Measurements from ENCODE around the gene C3. TPM values are rescaled to one million over a fixed set of nuclear protein-coding genes. Genes with fewer than 3 reads are reported as not detected.

C3 gene
- total and polyA plus RNA-seq, 2 of the 13 experiments (the other 11 are each of a cell fraction or from before 2014, with no cell fraction given) = 1,455 to 6,272 TPM

DNA sequence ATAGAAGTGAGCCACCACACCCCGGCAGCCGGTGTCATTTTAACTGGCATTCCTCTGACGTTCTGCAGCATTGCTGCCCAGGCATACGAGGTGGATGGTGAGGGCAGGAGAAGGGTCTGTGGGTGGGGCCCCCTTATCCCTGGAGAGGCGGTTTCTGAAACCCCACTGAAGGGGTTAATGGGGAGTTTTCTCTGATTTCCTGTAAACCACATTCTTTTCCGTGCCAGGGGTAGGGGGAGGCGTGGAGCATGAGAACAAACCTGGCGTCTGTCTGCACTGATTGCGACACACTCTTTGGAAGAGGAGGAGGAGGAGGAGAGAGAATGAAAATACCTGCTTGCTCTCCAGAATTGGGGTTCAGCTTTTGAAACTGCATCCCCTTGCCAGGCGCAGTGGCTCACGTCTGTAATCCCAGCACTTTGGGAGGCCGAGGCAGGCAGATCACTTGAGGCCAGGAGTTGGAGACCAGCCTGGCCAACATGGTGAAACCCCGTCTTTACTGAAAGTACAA, 2.7 kb upstream of the C3 start (continued):
- TF ChIP-seq, protein P1, sequence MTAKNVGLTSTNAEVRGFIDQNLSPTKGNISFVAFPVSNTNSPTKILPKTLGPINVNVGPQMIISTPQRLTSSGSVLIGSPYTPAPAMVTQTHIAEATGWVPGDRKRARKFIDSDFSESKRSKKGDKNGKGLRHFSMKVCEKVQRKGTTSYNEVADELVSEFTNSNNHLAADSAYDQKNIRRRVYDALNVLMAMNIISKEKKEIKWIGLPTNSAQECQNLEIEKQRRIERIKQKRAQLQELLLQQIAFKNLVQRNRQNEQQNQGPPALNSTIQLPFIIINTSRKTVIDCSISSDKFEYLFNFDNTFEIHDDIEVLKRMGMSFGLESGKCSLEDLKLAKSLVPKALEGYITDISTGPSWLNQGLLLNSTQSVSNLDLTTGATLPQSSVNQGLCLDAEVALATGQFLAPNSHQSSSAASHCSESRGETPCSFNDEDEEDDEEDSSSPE (CRISPR knock-in tag; IDR thresholded peaks at IDR 0.05) = peak; percentile 37; the same call in 1 of the 2 replicates
- TF ChIP-seq EHMT2 (IDR thresholded peaks at IDR 0.05; ENCODE audit: borderline replicate concordance, low read depth, low read length) (no peak), ZFP62 (CRISPR knock-in tag; IDR thresholded peaks at IDR 0.05) (no peak), MAF1 (CRISPR knock-in tag; IDR thresholded peaks at IDR 0.05; ENCODE audit: borderline replicate concordance) (no peak), KDM5B (CRISPR knock-in tag; IDR thresholded peaks at IDR 0.05; ENCODE audit: borderline replicate concordance) (peak; percentile 57; the same call in 1 of the 2 replicates), NRL (CRISPR knock-in tag; IDR thresholded peaks at IDR 0.05; ENCODE audit: borderline replicate concordance) (no peak), TP53 (CRISPR knock-in tag; conservative IDR thresholded peaks at IDR 0.05) (no peak), ZFP36L2 (CRISPR knock-in tag; IDR thresholded peaks at IDR 0.05) (no peak), ZNF431 (CRISPR knock-in tag; IDR thresholded peaks at IDR 0.05; ENCODE audit: borderline replicate concordance, low read depth) (no peak), AHR (CRISPR knock-in tag; IDR thresholded peaks at IDR 0.05) (0 out of 2 replicates have a peak, but pooled peaks have one; percentile 44), MTA3 (CRISPR knock-in tag; IDR thresholded peaks at IDR 0.05) (no peak), PBX2 (CRISPR knock-in tag; IDR thresholded peaks at IDR 0.05) (no peak), ZNF326 (CRISPR knock-in tag; IDR thresholded peaks at IDR 0.05; ENCODE audit: borderline replicate concordance) (no peak), ZKSCAN5 (CRISPR knock-in tag; IDR thresholded peaks at IDR 0.05) (no peak), ZBTB34 (CRISPR knock-in tag; IDR thresholded peaks at IDR 0.05) (no peak), ZNF614 (CRISPR knock-in tag; IDR thresholded peaks at IDR 0.05; ENCODE audit: borderline replicate concordance) (peak; percentile 78; the same call in 1 of the 2 replicates), ATF6 (CRISPR knock-in tag; conservative IDR thresholded peaks at IDR 0.05) (no peak)
- TF ChIP-seq, protein P2, sequence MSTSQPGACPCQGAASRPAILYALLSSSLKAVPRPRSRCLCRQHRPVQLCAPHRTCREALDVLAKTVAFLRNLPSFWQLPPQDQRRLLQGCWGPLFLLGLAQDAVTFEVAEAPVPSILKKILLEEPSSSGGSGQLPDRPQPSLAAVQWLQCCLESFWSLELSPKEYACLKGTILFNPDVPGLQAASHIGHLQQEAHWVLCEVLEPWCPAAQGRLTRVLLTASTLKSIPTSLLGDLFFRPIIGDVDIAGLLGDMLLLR (CRISPR knock-in tag; IDR thresholded peaks at IDR 0.05) = no peak
